Measurements from ENCODE around the gene CELA3A.
"Not testable (repeated sequence)": the region's sequence is repeated elsewhere in the genome, so short reads cannot be mapped to it uniquely, and the experiment has no call there.

CELA3A gene

DNA sequence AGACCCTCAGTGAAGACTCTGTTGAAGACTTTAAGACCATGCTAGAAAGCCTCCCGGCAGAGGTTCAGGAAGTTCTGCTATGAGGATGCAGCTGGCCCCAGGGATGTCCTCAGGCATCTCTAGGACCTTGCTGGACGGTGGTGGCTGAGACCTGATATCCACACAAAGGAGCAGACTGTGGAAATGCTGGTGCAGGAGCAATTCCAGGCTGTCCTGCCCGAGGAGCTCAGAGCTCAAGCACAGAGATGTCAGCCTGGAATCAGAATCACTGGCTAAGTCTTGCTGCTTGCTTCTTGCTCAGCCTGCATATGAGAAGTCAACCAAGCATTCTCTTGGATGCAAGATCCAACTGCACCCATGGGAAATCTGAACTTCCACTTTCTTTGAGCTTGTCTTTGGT, 29.0 kb downstream of the CELA3A start:
- FAIRE-seq (no peak), DNase-seq (ENCODE audit: insufficient read length, low spot score) (no peak)
- TF ChIP-seq CTCF (IDR thresholded peaks at IDR 0.05; ENCODE audit: insufficient read depth, missing control alignments) = no peak

DNA sequence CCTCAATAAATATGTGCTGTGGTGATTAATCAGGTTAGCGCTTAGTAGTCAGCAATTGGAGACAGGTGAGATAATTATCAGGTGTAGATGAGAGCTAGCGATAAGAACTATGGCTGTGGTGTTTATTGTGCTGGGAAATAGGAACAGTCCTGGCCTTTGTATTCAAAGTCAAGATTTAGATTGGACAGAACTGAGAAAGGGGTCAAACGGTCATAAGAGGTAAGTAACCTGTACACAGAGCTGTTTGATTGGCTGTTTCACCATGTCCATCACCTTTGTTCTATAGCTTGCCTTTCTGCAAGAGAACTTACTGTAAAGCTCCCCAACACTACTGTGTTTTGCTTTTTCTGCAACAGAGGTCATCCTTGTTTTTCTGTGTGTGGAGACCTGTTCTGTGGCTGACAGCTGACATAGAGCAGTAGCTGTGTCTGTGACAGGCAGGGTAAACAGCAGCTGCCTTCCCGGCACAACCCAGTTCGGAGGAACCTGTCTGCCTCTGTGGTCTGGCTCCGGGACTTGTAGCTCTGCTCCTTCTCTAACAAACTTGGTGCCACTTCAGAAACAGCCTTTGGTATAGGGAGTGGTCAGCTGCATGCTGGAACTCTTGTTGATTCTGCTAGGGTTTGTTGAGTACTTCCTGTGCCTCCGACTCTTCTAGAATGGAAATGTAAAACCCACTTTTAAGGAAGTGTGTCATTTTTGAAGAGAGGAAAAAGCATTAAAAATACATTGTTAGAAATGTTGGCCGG, 29.9 kb downstream of the CELA3A start:
- FAIRE-seq (no peak), DNase-seq (ENCODE audit: insufficient read length, low spot score) (no peak)
- no peak for TF ChIP-seq CTCF (IDR thresholded peaks at IDR 0.05; ENCODE audit: insufficient read depth, missing control alignments)

GRCh38 chr1:22034834-22035233, 33.4 kb downstream of the CELA3A start:
- not testable (repeated sequence) for DNase-seq (ENCODE audit: insufficient read length, low spot score); FAIRE-seq

DNA sequence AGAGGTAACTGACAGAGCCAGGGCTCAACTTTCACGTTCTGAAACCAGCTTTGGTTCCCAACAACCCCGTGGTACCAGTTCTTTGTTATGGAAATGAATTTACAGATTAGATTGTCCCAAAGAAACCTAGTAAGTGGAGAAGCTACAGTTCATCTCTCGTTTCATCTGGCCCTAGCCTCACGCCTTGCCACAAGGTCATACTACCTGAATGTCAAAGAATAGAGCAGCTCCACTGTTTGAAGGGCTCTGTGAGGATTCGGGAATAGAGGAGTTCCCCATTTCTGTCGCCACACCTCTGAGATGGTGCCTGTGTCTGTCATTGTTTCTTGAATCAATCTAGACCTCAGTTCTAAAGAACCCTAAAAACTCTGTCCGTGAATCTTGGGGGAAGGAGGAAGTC, 36.1 kb downstream of the CELA3A start:
- FAIRE-seq (no peak), DNase-seq (ENCODE audit: insufficient read length, low spot score) (no peak)
- no peak for TF ChIP-seq CTCF (IDR thresholded peaks at IDR 0.05; ENCODE audit: insufficient read depth, missing control alignments)

DNA sequence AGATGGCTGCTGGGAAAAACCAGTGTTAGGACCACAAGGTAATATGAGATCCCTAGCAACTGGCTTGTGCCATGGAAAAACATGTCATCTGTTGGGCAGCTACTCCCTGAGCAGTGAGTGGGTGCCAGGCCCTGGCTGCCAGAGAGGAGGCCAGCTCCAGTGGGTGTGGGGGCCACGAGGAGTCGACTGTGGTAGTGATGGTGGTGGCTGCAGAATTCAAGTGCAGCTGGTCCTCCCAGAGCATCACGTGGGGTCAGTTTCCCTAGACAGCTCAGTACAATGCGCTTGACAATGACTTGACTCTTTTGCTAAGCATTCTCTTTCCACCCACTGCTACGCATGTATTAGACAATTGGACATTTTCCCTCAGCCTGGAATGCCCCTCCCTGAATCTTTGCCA, 36.6 kb downstream of the CELA3A start:
- no peak for TF ChIP-seq CTCF (IDR thresholded peaks at IDR 0.05; ENCODE audit: insufficient read depth, missing control alignments)
- no peak for FAIRE-seq

DNA sequence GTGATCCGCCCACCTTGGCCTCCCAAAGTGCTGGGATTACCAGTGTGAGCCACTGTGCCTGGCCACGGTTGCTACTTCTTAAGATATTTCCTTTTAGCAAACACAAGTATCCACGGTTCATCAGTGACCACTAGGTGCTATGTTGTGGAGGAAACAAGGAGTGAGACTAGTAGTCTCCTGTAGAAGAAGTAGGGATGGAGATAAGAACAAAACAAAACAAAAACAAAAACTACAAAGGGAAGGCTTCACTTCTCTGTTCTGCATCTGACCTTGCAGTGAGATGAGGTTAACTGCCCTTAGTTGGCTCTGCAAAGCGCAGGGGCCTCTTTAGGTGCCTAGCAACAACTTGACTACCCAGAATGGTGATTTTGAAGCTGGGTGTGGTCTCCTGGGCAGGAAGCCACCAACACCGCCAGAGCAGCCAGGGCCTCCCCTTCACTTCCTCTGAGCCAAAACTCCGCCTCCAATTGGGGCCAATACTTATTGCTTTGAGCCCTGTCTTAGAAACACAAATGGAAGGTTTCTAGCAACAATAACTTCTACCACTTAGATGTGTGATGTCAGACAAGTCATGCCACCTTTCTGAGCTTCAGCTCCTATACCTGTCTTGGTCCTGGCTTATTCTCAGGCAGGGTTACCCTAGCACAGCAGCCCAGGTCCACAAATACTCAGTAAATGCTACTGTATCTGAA, 38.3 kb downstream of the CELA3A start:
- no peak for TF ChIP-seq CTCF (IDR thresholded peaks at IDR 0.05; ENCODE audit: insufficient read depth, missing control alignments)
- DNase-seq (ENCODE audit: insufficient read length, low spot score) (no peak), FAIRE-seq (no peak)

More for the DNA sequence above, 36.6 kb downstream of the CELA3A start:
- DNase-seq (ENCODE audit: insufficient read length, low spot score) = no peak

DNA sequence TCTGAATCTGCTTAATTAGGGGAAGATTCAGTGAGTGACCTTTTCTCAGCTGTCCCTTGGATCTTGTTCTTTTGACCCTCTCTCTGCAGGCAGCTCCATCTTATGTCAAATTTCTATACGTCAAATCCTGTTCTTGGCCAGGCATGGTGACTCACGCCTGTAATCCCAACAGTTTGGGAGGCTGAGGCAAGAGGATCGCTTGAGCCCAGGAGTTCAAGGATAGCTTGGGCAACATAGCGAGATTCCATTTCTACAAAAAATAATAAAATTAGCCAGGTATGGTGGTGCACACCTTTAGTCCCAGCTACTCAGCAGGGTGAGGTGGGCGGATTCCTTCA, 38.8 kb downstream of the CELA3A start:
- DNase-seq (ENCODE audit: insufficient read length, low spot score) (no peak), FAIRE-seq (no peak)
- no peak for TF ChIP-seq CTCF (IDR thresholded peaks at IDR 0.05; ENCODE audit: insufficient read depth, missing control alignments)
